Stimulated activated CD4-positive, alpha-beta T cell treated with anti-CD3 and anti-CD28 coated beads, Interleukin-12 subunit alpha, Interleukin-12 subunit beta, amount 100 ng/mL, for 4 hours (primary cell): ENCODE measurements around the gene SDC4.

Source experiments
- DNase-seq: peaks from one replicate; pipeline ENCODE4 v3.0.0-alpha.2; 2020

The SDC4 gene, protein sequence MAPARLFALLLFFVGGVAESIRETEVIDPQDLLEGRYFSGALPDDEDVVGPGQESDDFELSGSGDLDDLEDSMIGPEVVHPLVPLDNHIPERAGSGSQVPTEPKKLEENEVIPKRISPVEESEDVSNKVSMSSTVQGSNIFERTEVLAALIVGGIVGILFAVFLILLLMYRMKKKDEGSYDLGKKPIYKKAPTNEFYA

DNA sequence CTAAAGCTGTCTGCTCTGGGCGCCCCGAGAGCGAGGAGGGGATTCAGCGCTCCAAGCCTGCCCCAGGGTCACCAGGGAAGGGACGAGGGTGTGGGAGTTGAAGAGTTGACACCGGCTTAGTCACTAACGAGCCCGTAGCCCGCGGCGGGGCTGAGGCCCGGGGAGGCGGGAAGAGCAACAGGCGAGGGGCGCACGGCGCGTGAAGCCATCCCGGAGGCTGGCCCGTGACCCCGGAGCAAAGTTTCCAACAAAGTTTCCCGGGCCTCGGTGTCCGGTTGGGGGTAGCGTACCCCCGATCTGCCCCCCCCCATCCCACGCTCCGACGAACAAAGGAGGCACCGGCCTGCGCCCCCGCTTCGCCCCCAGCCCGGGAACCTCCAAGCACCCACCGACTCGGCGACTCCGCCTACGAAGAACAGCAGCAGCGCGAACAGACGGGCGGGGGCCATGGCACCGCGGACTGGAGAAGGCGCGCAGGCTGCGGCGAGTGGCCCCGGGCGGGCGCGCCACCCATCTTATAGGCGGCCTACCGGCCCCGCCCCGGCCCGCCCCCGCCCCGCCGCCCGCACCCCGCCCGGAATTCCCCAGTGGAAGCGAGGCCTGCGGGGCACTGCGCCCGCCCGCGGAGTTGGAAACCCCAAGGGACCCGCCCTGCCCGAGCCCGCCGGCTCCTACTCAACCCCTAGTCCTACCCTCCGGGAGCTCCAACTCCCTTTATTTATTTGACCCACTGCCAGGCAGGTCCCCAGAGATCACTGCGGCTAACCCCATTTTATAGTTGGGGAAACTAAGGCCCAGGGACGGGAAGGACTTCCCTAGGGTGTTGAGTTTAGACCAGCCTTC lies at the start of gene SDC4:
TSS of gene SDC4 (minus strand) at position 489 of the 843 bp plus-strand sequence. CDS start at position 449, 40 bp downstream.
- peak; percentile 70 for DNase-seq

DNA sequence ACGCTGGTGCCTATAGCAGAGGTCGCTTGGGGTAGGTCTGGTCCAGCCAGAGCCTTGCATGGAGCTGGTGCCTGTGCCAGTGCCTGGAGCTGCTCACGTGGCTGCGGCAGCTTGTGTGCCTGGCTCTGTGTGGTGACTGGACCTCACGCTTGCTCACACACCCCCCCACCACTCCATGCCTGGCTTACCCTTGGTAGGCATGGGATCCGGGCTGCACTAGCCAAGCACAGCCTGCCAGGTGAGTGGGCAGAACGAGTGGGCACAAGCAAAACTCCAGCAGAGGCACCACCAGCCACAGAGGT lies 46.8 kb upstream of the SDC4 start:
- no peak for DNase-seq

DNA sequence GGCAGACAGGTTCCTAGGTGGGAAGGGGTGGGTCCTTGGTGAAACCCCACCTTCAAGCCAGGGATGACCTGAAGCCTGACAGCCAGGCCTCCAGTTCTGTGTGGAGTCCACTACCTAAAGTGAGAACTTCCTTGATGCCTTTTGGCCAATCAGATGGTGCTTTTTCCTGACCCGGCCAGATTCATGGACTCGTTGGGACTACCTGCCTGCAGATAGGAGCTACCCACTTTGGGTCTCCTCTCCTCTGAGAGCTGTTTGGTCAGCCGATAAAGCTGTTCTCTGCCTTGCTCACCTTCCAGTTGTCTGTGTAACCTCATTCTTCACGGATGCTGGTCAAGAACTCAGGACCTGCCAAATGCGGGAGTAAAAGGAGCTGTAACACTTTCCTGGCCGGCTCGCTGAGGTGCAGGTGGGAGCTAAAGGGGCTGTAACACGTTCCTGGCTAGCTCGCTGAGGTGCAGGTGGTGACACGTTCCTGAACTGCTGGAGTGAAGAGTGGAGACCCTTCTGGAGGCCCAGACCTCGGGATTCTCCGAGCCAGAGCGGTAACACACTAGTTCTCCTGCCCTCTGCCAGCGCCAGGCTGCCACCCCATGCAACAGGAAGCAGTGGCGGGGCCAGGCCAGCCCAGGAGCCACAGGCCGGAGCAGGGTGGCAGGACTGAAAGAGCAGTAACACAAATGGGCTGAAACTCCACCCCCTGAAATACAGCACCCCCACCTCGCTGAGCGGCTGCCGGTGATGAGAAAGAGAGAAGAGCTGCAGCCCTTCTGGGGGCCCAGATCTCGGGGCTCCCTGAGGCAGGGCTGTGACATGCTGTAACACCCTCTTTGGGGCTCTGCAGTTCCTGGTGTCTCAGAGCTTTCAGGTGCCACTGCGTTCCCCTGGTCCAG lies 46.2 kb upstream of the SDC4 start:
- no peak for DNase-seq

DNA sequence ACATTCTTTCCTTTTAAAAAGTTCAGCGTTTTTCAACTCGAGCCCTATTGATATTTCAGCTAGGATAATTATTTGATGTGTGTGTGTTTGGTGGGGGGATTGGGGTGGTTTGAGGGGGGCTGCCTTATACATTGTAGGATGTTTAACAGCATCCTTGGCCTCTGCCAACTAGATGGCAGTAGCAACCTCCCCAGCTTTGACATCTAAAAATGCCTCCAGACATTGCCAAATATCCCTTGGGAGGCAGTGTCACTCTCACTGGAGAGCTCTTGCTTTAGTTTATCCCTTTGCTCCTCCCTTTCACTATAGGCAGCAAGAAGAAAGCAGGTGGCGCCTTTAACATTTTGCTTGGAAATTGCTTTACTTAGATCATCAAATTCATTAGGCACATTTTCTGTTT lies 44.5 kb upstream of the SDC4 start:
- DNase-seq: no peak

DNA sequence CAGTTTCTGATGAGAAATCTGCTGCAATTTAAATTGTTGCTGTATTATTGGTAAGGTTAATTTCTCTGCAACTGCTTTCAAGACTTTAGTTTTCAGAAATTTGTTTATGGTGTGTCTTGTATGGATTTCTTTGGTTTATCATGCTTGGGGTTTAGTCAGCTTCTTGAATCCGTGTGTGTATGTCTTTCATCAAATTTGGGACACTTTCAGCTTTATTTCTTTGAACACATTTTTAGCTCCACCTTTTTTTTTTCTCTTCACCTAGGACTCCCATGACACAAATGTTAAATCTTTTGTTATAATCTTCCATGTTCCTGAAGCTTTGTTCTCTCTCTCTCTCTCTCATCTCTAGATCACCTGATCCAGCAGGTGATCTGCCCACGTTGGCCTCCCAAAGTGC lies 43.3 kb upstream of the SDC4 start:
- no peak for DNase-seq

DNA sequence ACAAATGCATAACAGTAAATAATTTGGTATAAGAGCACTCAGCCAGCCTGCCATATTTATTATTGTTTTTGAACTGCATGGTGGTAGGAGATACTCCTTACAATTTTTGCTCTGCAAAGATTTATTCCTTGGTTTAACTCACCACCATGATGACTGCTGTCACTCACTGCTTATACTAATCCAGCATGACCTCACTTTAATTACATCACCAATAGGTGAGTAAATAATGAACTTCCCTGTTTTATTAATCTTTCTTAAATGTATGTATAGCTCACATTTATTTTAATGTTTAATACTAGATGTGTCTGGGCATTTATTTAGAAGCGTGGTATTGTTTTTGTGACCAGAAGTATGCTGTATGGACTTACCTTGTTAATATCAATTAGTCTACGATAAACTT lies 42.7 kb upstream of the SDC4 start:
- no peak for DNase-seq

DNA sequence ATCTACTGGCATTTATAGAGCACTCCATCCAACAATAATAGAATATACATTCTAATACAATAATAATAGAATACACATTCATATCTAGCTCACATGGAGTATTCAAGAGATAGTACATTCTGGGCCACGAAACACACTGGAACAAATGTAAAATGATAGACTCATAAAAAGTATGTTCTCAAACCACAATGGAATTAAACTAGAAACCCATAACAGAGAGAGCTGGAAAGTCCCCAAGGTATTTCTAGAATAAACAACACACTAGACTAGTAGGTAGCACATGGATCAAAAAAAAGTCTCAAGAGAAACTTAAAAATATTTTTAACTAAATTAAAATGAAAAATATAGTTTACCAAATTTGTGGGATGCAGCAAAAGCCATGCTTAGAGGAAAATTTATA lies 39.0 kb upstream of the SDC4 start:
- DNase-seq: no peak

DNA sequence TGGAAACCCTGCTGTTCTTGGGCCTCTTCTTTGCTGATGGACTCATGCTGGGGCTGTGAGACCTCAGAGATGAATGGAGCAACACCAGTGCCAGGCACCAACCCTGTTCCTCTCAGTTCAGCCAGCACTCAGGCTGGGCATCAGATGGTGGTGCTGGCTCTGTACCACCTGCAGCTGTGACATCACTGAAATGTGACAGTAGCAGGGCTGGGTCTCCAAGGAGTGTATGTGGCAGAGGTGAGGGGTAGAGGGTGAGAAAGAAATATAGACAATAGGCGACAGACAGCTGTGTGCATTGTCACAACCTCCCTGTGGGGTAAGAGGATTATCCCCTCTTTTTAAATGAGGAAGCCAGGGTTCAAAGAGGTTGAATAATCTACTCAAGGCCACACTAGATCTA lies 30.0 kb upstream of the SDC4 start, which contains the start of gene TP53TG5:
TSS of gene TP53TG5 (minus strand) at position 135 of the 400 bp plus-strand sequence. CDS start at position 46, 89 bp downstream.
- DNase-seq: no peak

DNA sequence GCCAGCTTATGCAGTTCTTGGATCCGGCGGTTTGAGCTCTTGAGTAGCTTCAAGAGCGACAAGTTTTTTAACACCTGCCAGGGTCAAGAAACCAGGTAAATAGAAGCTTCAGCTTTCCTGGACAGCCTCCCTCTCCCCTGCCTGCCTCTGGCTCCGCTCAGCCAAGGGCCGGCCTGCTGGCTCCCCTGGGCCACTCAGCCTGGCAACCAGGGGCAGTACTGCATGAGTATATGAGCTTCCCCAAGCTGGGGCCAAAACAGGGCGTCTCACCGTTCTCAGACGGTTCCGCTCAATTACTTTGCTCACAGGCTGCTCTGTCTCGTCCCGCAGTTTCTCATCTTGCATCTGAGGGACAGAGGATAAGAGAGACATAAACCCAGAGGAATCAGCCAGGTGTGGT lies 29.0 kb upstream of the SDC4 start:
- no peak for DNase-seq

DNA sequence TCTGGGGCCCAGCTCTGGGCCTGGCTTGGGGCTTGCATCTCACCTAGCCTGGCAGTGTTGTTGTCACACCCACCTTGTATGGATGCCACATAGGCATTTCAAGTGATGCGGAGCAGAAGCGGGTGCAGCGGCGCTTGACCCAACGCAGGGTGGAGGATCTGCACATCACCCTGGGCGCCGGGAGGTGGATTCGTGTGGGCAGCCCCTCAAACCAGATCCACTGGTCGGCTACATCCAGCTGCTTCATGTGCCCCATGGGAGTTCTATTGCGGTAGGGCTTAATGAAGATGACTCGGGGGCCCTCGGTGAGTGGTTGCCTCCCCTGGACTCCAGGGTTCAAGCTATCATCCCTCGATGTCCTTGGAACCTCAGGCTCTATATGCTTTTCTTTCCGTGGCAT lies 26.7 kb upstream of the SDC4 start:
- no peak for DNase-seq

DNA sequence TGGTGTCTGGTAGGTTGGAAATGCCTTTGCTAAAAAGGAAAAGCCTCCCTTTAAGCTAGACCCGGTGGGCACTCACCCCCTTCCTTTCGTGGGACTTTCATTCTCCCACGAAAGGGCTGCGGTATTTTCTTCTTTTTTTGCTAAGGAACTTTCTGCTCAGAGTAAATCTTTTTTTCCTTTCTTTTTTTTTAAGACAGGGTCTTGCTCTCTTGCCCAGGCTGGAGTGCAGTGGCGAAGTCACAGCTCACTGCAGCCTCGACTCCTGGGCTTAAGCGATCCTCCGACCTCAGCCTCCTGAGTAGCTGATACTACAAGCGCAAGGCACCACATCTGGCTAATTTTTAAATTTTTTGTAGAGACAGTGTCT lies 25.9 kb upstream of the SDC4 start:
- no peak for DNase-seq

DNA sequence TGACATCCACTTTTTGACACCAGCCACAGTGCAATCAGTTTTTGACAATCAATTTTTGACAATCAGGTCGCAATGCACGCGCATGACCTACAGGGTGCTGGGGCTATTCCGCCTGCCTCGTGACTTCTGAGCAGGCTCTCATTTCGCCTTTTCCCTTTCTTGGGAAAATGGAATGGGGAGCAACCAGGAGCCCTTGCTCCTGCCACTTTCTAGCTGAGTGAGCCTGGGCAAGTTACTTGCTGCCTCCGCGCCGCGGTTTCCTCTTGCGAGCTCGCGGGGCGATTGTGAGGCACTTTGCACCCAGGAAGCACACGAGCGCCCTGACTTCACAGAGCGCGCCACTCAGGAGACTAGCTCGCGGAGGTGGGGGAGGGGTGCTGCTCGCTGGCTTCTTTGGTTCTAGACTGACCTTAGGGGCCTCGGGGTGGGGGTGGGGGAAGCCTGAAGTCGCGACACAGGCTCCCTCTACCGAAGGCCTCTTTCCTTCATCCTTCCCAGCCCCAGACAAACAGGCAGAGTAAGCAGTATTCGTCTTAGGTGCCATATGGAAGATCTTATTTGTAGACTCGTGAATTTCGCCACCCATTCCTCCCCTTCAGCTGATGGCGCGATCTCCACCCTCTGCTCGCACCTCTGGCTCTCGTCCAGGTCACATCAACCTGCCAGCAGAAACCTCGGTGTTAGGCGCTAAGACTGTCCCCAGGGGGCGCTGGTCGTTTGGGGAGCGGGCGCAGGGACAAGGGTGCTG lies 25.3 kb upstream of the SDC4 start:
- DNase-seq: peak; percentile 90

DNA sequence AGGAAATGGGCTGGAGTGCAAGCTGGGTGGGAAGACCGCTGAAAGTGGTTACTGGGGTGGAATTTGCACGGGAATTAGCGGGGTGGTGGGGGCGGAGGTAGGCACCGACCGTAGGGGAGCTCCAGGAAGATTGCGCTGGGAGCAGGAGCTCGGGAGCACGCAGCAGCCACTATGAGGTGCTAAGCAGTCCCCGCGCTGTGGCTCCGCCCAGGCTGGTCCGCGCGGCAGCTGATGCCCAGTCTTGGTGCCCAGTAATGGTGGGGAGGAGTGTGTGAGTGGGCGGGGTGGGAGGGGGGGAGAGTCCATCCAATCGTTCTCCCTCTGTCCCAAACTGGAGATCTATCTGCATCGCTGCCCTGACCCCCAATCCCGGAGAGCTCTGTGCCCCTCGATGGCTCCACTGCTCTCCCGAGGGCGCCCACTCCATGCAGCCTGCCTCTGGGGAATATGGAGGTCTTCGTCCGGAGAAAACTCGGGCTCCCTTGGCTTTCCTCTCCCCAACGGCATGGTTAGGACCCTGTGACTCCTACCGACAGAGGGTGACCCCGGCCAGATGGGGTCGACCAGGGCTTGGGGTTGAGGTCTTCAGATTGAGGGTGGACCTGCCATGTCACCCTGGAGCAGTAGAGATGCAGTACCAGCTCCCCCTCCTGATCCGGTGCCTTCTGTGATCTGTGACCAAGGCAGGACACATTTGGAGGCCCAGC lies 24.6 kb upstream of the SDC4 start:
- no peak for DNase-seq

DNA sequence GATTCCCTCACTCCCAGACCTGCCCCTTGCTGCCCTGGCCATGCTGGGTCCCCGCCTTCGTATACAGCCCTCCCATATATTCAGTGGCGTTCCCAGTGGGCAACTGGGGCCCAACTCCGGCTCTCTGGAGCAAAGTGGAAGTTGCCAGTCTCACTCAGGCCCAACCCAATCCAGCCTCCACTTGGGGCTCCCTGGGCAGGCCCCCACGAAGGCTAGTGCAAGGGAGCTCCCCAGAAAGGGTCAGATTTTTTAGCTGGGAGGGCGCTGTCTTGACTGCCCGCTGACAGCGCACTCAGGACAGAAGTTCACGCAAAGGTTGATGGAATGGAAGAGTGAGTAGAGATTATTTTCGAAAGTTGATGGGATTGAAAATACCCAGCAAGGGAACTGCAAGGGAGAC lies 24.0 kb upstream of the SDC4 start:
- DNase-seq: no peak

DNA sequence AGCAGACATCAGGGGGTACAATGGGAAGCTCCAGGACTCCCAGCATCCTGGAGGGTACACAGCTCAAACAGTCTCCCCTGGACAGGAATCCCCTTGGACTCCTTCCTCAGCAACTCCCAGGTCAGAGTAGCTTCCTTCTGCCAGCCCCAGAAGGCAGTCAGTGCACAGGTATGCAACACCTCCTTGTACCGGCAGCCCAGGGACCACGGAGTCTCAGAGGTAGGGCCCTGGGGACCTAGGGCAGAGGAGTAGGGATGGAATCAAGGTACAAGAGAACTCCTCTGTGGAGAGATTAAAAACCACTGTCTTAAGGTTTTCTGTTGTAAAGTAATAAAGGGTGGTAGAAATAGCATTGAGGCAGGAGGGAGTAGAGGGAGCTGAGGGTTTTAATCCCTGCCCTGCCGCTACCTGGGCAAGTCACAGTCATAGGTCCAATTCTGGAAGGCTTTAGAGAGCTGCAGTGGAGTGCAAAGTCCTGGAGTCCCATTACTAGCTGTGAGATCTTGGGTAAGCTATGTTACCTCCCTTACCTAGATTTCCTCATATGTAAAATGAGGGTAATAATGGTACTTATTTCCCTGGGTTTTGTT lies 22.4 kb upstream of the SDC4 start:
- DNase-seq: no peak

DNA sequence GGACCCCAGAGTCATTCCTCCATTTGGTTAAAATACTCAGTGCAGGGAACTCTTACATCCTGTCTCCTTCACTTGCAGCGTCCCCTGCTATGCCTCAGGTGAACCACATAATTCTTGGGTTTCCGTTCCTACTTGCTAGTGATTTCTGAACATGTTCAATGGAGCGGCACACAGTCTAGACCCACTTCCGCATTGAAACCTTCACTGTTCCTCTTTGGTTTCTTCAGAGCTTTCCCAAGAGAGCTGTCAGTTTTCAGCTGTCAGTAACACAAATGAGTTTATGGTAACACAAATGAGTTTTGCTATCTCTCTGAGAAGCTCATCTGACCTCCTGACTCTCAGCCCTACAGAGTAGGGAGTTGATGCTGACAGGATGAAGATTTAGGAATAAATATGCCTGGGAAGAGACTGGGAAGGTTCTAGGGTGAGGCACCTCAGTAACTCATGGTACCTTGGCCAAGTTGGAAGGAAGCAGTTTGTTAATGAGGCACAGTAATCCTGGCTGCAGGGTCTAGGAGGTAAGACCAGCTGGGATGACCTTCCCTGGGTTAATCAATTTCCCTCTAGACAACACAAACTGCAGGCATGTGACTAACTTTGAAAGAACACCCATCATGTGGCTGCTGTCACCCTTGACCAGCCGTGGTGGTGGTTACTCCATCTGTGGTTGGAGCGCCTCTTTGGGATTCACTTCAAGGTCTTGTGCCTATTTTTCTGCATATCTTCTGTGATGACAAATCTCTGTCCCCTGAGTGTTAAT lies 20.2 kb upstream of the SDC4 start:
- no peak for DNase-seq

DNA sequence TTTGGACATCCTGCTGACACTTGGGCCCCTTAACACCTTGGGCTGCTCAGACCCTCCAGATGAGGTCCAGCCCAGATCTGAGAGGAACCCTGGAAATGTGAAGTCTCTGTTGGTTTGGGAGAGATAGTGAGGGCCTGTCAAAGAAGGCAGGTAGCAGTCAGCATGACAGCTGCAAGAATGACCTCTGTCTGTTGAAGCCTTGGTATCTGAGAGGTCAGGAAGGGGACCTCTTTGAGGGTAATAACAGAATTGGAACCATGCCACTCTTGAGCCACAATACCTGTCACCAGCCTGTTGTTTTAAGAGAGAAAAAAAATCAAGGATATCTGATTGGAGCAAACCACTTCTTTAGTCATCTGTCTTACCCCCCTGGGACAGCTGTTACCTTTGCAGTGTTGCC lies 18.9 kb upstream of the SDC4 start:
- no peak for DNase-seq

DNA sequence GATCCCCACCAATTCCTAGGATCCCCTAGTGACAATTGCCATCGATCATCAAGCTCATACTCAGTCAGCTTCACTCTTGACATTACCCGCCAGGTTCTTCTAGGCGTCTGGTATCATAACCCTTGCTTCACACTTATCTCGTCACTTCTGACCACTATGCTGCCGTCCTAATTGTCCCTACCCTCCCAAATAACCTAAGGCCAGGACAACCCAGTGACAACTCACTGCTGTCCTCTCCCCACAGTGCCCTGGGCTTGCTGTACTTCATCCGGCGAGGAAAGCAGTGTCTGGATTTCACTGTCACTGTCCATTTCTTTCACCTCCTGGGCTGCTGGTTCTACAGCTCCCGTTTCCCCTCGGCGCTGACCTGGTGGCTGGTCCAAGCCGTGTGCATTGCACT lies 18.4 kb upstream of the SDC4 start:
- no peak for DNase-seq

DNA sequence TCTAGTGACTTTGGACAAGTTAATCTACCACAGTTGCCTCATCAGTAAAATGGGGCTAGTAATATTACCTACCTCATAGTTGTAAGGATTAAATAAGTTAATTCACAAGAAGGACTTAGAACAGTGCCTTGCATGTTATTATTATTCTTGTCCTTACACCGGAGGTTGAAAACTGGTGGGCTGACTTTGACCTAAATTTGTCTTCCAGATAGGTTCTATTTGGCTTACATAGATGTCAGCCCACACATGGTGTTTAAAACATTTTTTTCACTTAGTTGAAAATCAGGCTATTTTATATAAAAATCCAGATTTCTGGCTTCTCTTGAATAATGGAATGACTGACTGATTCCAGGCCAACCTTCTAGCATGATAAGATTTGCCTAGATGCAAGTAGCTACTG lies 18.0 kb upstream of the SDC4 start:
- no peak for DNase-seq

DNA sequence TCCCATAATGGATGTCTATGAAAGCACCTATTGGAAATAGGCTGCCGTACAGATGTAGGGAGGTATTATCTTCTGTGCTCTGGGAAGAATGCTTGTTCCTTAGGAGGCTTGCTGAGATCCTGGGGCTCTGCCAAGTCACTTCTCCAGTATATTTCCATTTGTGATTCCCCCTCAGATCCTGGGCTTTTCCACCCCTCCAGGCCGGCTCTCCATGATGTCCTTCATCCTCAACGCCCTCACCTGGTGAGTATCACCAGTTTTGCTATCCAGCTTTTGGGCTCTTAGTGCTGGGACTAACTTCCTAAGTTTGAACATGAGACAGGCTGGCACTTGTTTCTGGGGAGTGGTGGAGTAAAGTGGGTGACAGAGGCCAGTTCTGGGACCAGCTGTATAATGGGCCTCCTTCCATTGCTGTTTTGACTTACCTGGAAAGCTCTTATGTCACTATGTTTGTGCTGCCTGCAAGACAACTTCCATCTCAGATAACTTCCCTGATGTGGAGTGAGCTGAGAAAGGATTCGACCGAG lies 17.3 kb upstream of the SDC4 start:
- no peak for DNase-seq
